Breast epithelium (tissue), 4 donors: ENCODE measurements around the gene ADCY6. TPM values are rescaled to one million over a fixed set of nuclear protein-coding genes. Genes with fewer than 3 reads are reported as not detected.

Source experiments
- DNase-seq, 2 donors: peaks; one replicate each; pipeline ENCODE4 v3.0.0-alpha.2; 2019; ENCODE audit warnings: low spot score in 2 of 2
- H3K27ac ChIP-seq, 2 donors: fragments of 200-600 bp; sonication (generic) in 1 of 2; one replicate each; pipeline ENCODE4 v1.5.1; 2016 to 2019; ENCODE audit warnings: mild to moderate bottlenecking in 1 of 2
- H3K27me3 ChIP-seq, 2 donors: fragments of 200-600 bp; sonication (generic) in 1 of 2; one replicate each; pipeline versions ENCODE4 v1.5.1 to v1.6.0; 2017 to 2019; ENCODE audit warnings: control low read depth in 1 of 2, mild to moderate bottlenecking in 1 of 2
- H3K36me3 ChIP-seq: fragments of 200-600 bp; one replicate; pipeline ENCODE4 v1.5.1; 2019
- H3K4me1 ChIP-seq, 2 donors: fragments of 200-600 bp; sonication (generic); one replicate each; pipeline ENCODE4 v1.5.1; 2016 to 2019; ENCODE audit warnings: control low read depth in 1 of 2
- H3K4me3 ChIP-seq, 3 donors: fragments of 200-600 bp; sonication (generic); 1 replicate in 2 of 3; 2 replicates in 1 of 3; pipeline ENCODE4 v1.5.1; 2016 to 2019; ENCODE audit warnings: mild to moderate bottlenecking in 3 of 3, moderate library complexity in 2 of 3
- H3K9me3 ChIP-seq, 2 donors: fragments of 200-600 bp; sonication (generic) in 1 of 2; one replicate each; pipeline ENCODE4 v1.5.1; 2016 to 2019; ENCODE audit warnings: control low read depth in 1 of 2
- POLR2A ChIP-seq: fragments of 450-650 bp; IDR thresholded peaks from one replicate; pipeline ENCODE4 v1.6.1; 2016; ENCODE audit warnings: antibody characterized with exemption, mild to moderate bottlenecking, moderate library complexity
- POLR2AphosphoS5 ChIP-seq, 3 donors: sonication (generic); formaldehyde crosslinking; IDR thresholded peaks; one replicate each; pipeline ENCODE4 v1.6.1; 2017; ENCODE audit warnings: antibody characterized with exemption in 3 of 3
- intact Hi-C: fragments of 100-400 bp; cut with DNase I; formaldehyde crosslinking; loops from one replicate; pipeline ENCODE4 v1.15.1; 2023; ENCODE audit warnings: low total_unique reads
- total RNA-seq, 3 donors: library from RNA; depleted of rRNA; stranded (reverse); fragments of >200 nt; gene quantifications; one replicate each; pipeline ENCODE4 v1.1.0, GENCODE V29; 2016
- TF ChIP-seq, protein P1 (sequence below), 3 donors: fragments of 450-650 bp; IDR thresholded peaks; one replicate each; pipeline ENCODE4 v1.5.1; 2016 to 2017; ENCODE audit warnings: antibody characterized with exemption in 3 of 3, mild to moderate bottlenecking in 3 of 3, moderate library complexity in 3 of 3

The ADCY6 gene
- total RNA-seq, 3 donors from 2014 or later: 42.0 to 61.4 (median 46.7) TPM

DNA sequence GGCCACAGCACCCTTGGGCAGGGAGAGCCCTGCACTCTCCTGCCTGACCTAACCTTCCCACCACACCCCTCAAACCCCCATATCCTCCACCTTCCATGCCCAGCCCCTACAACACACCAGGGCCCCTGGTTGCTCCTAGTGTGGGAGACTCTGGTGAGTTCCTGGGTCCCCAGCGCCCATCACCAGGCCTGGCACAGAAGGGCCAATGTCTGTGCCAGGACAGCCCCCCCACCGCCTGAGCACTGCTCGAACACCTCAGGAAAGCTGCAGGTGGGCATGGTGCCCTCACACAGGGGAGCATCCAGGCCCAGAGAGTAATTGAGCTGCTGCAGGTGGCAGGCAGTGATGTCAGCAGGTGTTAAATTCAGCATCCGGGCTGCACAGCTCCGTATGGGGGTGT, 15.2 kb downstream of the ADCY6 start:
- TF ChIP-seq POLR2AphosphoS5 (IDR thresholded peaks at IDR 0.05): no peak
- TF ChIP-seq, protein P1, sequence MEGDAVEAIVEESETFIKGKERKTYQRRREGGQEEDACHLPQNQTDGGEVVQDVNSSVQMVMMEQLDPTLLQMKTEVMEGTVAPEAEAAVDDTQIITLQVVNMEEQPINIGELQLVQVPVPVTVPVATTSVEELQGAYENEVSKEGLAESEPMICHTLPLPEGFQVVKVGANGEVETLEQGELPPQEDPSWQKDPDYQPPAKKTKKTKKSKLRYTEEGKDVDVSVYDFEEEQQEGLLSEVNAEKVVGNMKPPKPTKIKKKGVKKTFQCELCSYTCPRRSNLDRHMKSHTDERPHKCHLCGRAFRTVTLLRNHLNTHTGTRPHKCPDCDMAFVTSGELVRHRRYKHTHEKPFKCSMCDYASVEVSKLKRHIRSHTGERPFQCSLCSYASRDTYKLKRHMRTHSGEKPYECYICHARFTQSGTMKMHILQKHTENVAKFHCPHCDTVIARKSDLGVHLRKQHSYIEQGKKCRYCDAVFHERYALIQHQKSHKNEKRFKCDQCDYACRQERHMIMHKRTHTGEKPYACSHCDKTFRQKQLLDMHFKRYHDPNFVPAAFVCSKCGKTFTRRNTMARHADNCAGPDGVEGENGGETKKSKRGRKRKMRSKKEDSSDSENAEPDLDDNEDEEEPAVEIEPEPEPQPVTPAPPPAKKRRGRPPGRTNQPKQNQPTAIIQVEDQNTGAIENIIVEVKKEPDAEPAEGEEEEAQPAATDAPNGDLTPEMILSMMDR (IDR thresholded peaks at IDR 0.05): no peak
- no peak for TF ChIP-seq POLR2A
- H3K4me1 ChIP-seq: no peaks in the 10 kb centered on the region
- H3K27ac ChIP-seq: no peak overlapping the region
- peaks cover 4% of the 10 kb centered on the region for H3K36me3 ChIP-seq
- no peak overlapping the region for H3K4me3 ChIP-seq
- no peaks in the 10 kb centered on the region for H3K27me3 ChIP-seq
- DNase-seq: no peak
- no peaks in the 10 kb centered on the region for H3K9me3 ChIP-seq
- intact Hi-C loops: no loop called here

DNA sequence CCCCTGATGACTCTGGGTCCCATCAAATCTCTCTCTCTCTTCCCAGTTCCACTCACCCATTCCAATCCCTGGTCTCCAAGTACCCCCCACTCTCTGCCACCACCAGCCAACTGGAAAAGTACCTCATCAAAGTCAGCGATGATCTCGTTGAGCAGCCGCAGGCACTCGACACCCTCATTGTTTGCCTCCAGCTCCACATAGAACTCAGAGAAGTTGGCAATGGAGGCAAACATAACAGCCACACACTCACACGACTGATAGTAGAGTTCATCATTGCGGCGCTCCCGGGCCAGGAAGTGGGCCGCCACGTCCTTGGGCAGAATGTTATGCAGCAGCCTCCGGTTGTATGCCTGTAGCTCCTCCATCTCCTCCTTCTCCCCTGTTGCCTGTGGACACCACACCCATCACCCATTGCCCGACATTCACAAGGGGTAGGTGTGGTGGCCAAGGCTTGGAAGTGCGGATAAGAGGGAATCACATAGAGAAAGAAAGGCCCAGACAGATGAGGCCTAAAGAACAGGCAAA, 17.2 kb downstream of the ADCY6 start:
- Histone ChIP-seq H3K9me3 (no peaks in the 10 kb centered on the region), H3K4me1 (no peaks in the 10 kb centered on the region), H3K27ac (no peak overlapping the region), H3K27me3 (no peaks in the 10 kb centered on the region), H3K4me3 (no peak overlapping the region), H3K36me3 (peaks cover 4% of the 10 kb centered on the region)
- intact Hi-C loops: no loop called here
- TF ChIP-seq POLR2AphosphoS5 (IDR thresholded peaks at IDR 0.05): no peak
- TF ChIP-seq, protein P1 (IDR thresholded peaks at IDR 0.05): no peak
- TF ChIP-seq POLR2A: no peak
- DNase-seq: no peak

DNA sequence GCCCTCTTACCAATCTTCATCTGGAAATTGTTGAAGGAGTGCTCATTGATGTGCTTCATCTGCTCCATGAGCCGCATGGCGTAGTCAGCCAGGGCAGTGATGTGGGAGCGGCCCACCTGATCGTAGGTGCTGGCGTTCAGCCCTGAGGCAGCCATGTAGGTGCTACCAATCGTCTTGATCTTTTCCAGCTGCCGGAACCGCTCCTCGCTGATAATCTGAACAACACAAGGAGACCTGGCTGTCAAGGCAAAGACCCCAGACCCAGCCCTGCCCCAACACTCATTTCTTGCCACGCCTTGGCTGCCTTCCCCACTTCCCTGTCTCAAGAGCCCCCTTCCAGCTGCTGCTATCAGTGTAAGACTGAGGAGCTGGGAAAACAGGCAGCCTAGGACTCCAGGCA, 18.1 kb downstream of the ADCY6 start:
- Histone ChIP-seq H3K36me3 (peaks cover 4% of the 10 kb centered on the region), H3K27me3 (no peaks in the 10 kb centered on the region)
- intact Hi-C loops: no loop called here

DNA sequence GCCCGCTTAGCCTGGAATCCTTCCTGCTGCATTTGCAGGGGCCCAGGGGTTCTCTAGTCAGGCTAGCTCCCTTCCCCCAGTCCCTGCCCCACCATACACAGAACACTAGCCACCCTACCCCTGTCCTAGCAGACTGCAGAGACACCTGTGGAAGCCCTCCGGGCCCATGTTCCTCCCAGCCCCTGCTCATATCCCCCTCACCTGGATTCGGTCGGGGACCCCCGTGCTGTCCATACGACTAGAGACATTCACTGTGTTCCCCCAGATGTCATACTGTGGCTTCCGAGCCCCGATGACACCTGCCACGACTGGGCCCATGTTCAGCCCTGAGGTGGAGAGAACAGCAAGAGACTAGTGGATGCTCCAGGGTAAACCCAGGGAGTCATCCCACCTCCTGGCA, 20.2 kb downstream of the ADCY6 start:
- intact Hi-C loops: no loop called here
- no peaks in the 10 kb centered on the region for H3K27me3 ChIP-seq
- no peaks in the 10 kb centered on the region for H3K4me1 ChIP-seq
- TF ChIP-seq POLR2A: no peak
- TF ChIP-seq, protein P1 (IDR thresholded peaks at IDR 0.05): no peak
- no peak for TF ChIP-seq POLR2AphosphoS5 (IDR thresholded peaks at IDR 0.05)
- H3K4me3 ChIP-seq: no peak overlapping the region
- H3K27ac ChIP-seq: no peak overlapping the region
- peaks cover 4% of the 10 kb centered on the region for H3K36me3 ChIP-seq
- no peak for DNase-seq
- no peaks in the 10 kb centered on the region for H3K9me3 ChIP-seq

More for the DNA sequence above, 18.1 kb downstream of the ADCY6 start:
- H3K4me1 ChIP-seq: no peaks in the 10 kb centered on the region
- H3K4me3 ChIP-seq: no peak overlapping the region
- no peak for DNase-seq
- H3K27ac ChIP-seq: no peak overlapping the region
- TF ChIP-seq, protein P1 (IDR thresholded peaks at IDR 0.05): no peak
- TF ChIP-seq POLR2A: no peak
- no peak for TF ChIP-seq POLR2AphosphoS5 (IDR thresholded peaks at IDR 0.05)
- no peaks in the 10 kb centered on the region for H3K9me3 ChIP-seq

DNA sequence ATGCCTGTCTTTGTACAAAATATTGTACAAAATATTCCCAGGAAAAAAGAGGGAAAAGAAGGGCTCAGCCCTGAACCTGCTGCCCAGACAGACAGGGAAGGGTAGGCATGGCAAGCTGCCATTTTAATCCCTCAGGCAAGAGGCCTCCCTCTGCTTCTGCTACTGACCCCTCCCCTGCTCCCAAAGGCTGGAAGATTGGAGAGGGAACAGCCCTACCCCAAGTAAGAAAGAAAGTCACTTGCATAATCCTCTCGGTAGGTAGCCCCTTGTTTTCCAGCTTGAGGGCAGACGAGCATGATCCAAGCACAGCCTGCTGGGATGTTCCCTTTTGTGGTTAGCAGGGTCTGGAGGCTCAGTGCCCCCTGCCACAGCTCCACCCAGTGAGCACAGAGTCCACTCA, 20.7 kb downstream of the ADCY6 start:
- DNase-seq: no peak
- Histone ChIP-seq H3K27me3 (no peaks in the 10 kb centered on the region), H3K4me3 (no peak overlapping the region), H3K4me1 (no peaks in the 10 kb centered on the region), H3K9me3 (no peaks in the 10 kb centered on the region), H3K27ac (no peak overlapping the region), H3K36me3 (peaks cover 4% of the 10 kb centered on the region)
- intact Hi-C loops: no loop called here
- TF ChIP-seq, protein P1 (IDR thresholded peaks at IDR 0.05): no peak
- TF ChIP-seq POLR2AphosphoS5 (IDR thresholded peaks at IDR 0.05): no peak
